K562 (cell line): ENCODE data around the gene TPX2. TPM values are rescaled to one million over a fixed set of nuclear protein-coding genes. Genes with fewer than 3 reads are reported as not detected.

Experiments
- CBX1 ChIP-seq: sonication (generic); IDR thresholded peaks from 2 replicates; pipeline ENCODE4 v1.6.1; 2016; ENCODE audit warnings: antibody characterized with exemption, low read depth, mild to moderate bottlenecking
- CCNT2 ChIP-seq: IDR thresholded peaks from 2 replicates; pipeline ENCODE4 v1.6.1; 2011; ENCODE audit warnings: borderline replicate concordance, low read depth, mild to moderate bottlenecking, moderate library complexity, mixed read lengths, low read length; ENCODE audit not compliant: insufficient read length; ENCODE audit errors: extremely low read depth
- EP300 ChIP-seq: IDR thresholded peaks from 2 replicates; pipeline ENCODE4 v1.6.1; 2012; ENCODE audit warnings: low read length, improper control_type of control experiment
- HDAC6 ChIP-seq: IDR thresholded peaks from 2 replicates; pipeline ENCODE4 v1.6.1; 2012; ENCODE audit warnings: low read depth, mild to moderate bottlenecking, control low read depth, inconsistent platforms, low read length, moderate library complexity
- MCM7 ChIP-seq, 2 experiments: fragments of 450-650 bp; IDR thresholded peaks; 2 replicates each; pipeline ENCODE4 v1.6.1; 2016 to 2018
- NFIX ChIP-seq: fragments of 250-450 bp; sonication (Bioruptor Pico); IDR thresholded peaks from 2 replicates; pipeline ENCODE4 v1.4.0; 2020; ENCODE audit warnings: low read depth, mild to moderate bottlenecking, moderate library complexity
- PTRF ChIP-seq: fragments of 450-650 bp; IDR thresholded peaks from 2 replicates; pipeline ENCODE4 v1.6.1; 2016; ENCODE audit warnings: mild to moderate bottlenecking, missing genetic modification characterization, missing compliant biosample characterization
- SIX5 ChIP-seq, 2 experiments: IDR thresholded peaks; 2 replicates each; pipeline ENCODE4 v1.6.1; 2011; ENCODE audit warnings: low read length in 2 of 2, borderline replicate concordance in 1 of 2, low read depth in 1 of 2, mild to moderate bottlenecking in 1 of 2, moderate library complexity in 1 of 2; ENCODE audit not compliant: insufficient read depth in 1 of 2
- ZNF280B ChIP-seq: fragments of 250-450 bp; sonication (Bioruptor Pico); IDR thresholded peaks from 2 replicates; pipeline ENCODE4 v1.5.1; 2021; ENCODE audit warnings: mild to moderate bottlenecking
- polyA plus RNA-seq, 8 experiments: library from polyadenylated mRNA; depleted of rRNA in 4 of 8; stranded (reverse) in 5 of 8; unstranded in 3 of 8; fragments of >200 nt; fragmentation: Nextera tagmentation in 2 of 8; fragmentation: Illumina TruSeq in 1 of 8; extraction: Ambion mirVana in 2 of 8; extraction: Trizol in 1 of 8; gene quantifications; 2 replicates each; pipeline versions ENCODE4 v1.2.1 to v1.2.3, GENCODE V29; 2011 to 2014; ENCODE audit warnings: inconsistent platforms in 1 of 8, missing spikeins in 1 of 8
- total RNA-seq, 7 experiments: library from RNA; depleted of rRNA in 6 of 7; stranded (reverse); fragments of >200 nt in 6 of 7; fragmentation: Illumina TruSeq in 2 of 7; extraction: Trizol in 2 of 7; gene quantifications; 2 replicates each; pipeline versions ENCODE4 v1.2.1 to v1.2.3, GENCODE V29; 2011 to 2021; ENCODE audit warnings: low replicate concordance in 1 of 7
- TF ChIP-seq, protein P1 (sequence below): fragments of 250-450 bp; sonication (Bioruptor Pico); IDR thresholded peaks from 2 replicates; pipeline ENCODE4 v1.4.0; 2020; ENCODE audit warnings: mild to moderate bottlenecking, moderate library complexity, borderline replicate concordance
- TF ChIP-seq, protein P2 (sequence below): fragments of 450-650 bp; IDR thresholded peaks from 2 replicates; pipeline ENCODE4 v1.6.1; 2014; ENCODE audit warnings: low read depth, mild to moderate bottlenecking, moderate library complexity, borderline replicate concordance
- TF ChIP-seq, protein P3 (sequence below): fragments of 250-450 bp; sonication (Bioruptor Pico); IDR thresholded peaks from 2 replicates; pipeline ENCODE4 v1.8.0; 2021; ENCODE audit warnings: moderate library complexity, mild to moderate bottlenecking, inconsistent platforms
- TF ChIP-seq, protein P4 (sequence below): sonication (generic); formaldehyde crosslinking; IDR thresholded peaks from 2 replicates; pipeline ENCODE4 v1.8.0; 2022; ENCODE audit warnings: mild to moderate bottlenecking, missing genetic modification reagents

The TPX2 gene
- total and polyA plus RNA-seq, 9 of the 15 experiments (the other 6 are each of a cell fraction or from before 2014, with no cell fraction given) = 48.0 to 241 (median 133) TPM

- TF ChIP-seq ZNF280B = no peak
- no peak for TF ChIP-seq CBX1
- TF ChIP-seq CCNT2 = peak; percentile 82
- TF ChIP-seq, protein P1, sequence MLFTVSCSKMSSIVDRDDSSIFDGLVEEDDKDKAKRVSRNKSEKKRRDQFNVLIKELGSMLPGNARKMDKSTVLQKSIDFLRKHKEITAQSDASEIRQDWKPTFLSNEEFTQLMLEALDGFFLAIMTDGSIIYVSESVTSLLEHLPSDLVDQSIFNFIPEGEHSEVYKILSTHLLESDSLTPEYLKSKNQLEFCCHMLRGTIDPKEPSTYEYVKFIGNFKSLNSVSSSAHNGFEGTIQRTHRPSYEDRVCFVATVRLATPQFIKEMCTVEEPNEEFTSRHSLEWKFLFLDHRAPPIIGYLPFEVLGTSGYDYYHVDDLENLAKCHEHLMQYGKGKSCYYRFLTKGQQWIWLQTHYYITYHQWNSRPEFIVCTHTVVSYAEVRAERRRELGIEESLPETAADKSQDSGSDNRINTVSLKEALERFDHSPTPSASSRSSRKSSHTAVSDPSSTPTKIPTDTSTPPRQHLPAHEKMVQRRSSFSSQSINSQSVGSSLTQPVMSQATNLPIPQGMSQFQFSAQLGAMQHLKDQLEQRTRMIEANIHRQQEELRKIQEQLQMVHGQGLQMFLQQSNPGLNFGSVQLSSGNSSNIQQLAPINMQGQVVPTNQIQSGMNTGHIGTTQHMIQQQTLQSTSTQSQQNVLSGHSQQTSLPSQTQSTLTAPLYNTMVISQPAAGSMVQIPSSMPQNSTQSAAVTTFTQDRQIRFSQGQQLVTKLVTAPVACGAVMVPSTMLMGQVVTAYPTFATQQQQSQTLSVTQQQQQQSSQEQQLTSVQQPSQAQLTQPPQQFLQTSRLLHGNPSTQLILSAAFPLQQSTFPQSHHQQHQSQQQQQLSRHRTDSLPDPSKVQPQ (CRISPR knock-in tag) = peak; percentile 19; the same call in 1 of the 2 replicates
- TF ChIP-seq SIX5 (IDR thresholded peaks at IDR 0.05; ENCODE audit: borderline replicate concordance in 1 of 2, insufficient read depth in 1 of 2, low read depth in 1 of 2, low read length in 2 of 2) = no peak
- TF ChIP-seq, protein P2, sequence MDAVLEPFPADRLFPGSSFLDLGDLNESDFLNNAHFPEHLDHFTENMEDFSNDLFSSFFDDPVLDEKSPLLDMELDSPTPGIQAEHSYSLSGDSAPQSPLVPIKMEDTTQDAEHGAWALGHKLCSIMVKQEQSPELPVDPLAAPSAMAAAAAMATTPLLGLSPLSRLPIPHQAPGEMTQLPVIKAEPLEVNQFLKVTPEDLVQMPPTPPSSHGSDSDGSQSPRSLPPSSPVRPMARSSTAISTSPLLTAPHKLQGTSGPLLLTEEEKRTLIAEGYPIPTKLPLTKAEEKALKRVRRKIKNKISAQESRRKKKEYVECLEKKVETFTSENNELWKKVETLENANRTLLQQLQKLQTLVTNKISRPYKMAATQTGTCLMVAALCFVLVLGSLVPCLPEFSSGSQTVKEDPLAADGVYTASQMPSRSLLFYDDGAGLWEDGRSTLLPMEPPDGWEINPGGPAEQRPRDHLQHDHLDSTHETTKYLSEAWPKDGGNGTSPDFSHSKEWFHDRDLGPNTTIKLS = no peak; the same call in 1 of the 2 replicates
- no peak for TF ChIP-seq PTRF
- TF ChIP-seq, protein P3, sequence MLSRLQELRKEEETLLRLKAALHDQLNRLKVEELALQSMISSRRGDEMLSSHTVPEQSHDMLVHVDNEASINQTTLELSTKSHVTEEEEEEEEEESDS (CRISPR knock-in tag) = no peak
- TF ChIP-seq, protein P4, sequence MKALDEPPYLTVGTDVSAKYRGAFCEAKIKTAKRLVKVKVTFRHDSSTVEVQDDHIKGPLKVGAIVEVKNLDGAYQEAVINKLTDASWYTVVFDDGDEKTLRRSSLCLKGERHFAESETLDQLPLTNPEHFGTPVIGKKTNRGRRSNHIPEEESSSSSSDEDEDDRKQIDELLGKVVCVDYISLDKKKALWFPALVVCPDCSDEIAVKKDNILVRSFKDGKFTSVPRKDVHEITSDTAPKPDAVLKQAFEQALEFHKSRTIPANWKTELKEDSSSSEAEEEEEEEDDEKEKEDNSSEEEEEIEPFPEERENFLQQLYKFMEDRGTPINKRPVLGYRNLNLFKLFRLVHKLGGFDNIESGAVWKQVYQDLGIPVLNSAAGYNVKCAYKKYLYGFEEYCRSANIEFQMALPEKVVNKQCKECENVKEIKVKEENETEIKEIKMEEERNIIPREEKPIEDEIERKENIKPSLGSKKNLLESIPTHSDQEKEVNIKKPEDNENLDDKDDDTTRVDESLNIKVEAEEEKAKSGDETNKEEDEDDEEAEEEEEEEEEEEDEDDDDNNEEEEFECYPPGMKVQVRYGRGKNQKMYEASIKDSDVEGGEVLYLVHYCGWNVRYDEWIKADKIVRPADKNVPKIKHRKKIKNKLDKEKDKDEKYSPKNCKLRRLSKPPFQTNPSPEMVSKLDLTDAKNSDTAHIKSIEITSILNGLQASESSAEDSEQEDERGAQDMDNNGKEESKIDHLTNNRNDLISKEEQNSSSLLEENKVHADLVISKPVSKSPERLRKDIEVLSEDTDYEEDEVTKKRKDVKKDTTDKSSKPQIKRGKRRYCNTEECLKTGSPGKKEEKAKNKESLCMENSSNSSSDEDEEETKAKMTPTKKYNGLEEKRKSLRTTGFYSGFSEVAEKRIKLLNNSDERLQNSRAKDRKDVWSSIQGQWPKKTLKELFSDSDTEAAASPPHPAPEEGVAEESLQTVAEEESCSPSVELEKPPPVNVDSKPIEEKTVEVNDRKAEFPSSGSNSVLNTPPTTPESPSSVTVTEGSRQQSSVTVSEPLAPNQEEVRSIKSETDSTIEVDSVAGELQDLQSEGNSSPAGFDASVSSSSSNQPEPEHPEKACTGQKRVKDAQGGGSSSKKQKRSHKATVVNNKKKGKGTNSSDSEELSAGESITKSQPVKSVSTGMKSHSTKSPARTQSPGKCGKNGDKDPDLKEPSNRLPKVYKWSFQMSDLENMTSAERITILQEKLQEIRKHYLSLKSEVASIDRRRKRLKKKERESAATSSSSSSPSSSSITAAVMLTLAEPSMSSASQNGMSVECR (CRISPR knock-in tag) = peak; percentile 83; the same call in 1 of the 2 replicates
- TF ChIP-seq NFIX (CRISPR knock-in tag) = no peak
- no peak for TF ChIP-seq MCM7 (IDR thresholded peaks at IDR 0.05)
- TF ChIP-seq EP300 = peak; percentile 31; the same call in 1 of the 2 replicates
- TF ChIP-seq HDAC6 = no peak
These were observed 15.6 kb upstream of the TPX2 start (continued) for GRCh38 chr20:31723319-31724078.
